RWPE1 (cell line): ENCODE results near the gene BBS12.

Source experiments
- CTCF ChIA-PET: fragments of 350-600 bp; sonication (Branson Sonifier 250); formaldehyde crosslinking; extraction: SDS; loops from one replicate; lab custom pipeline; 2021; lab: Yijun Ruan, JAX
- POLR2A ChIA-PET: fragments of 400-600 bp; formaldehyde crosslinking; extraction: SDS; loops from one replicate; lab custom pipeline; 2020; ENCODE audit warnings: antibody characterized with exemption; ENCODE audit not compliant: low non-redundant PET; lab: Yijun Ruan, JAX
- DNase-seq: peaks from one replicate; pipeline ENCODE4 v3.0.0; 2012; ENCODE audit warnings: low spot score
- H3K27ac ChIP-seq: fragments of 450-650 bp; 2 replicates; pipeline ENCODE4 v1.5.1; 2017
- CTCF ChIP-seq: fragments of 450-650 bp; conservative IDR thresholded peaks from 2 replicates; pipeline ENCODE4 v1.5.1; 2017; ENCODE audit warnings: low read depth, mild to moderate bottlenecking

Gene BBS12

GRCh38 chr4:122775039-122775438 lies 42.5 kb downstream of the BBS12 start:
- CTCF ChIA-PET = no interaction called here
- DNase-seq = no peak
- H3K27ac ChIP-seq = no peak overlapping the region
- TF ChIP-seq CTCF = no peak
- POLR2A ChIA-PET = no interaction called here

GRCh38 chr4:122775987-122776836 lies 43.7 kb downstream of the BBS12 start:
- peak overlapping the region; percentile 39; the same call in 1 of the 2 replicates for H3K27ac ChIP-seq
- POLR2A ChIA-PET = no interaction called here
- CTCF ChIA-PET = no interaction called here
- no peak for TF ChIP-seq CTCF
- no peak for DNase-seq

- POLR2A ChIA-PET = no interaction called here
- CTCF ChIA-PET = no interaction called here
- H3K27ac ChIP-seq = peak overlapping the region; percentile 74
- DNase-seq = peak; percentile 29
- TF ChIP-seq CTCF = no peak
These were observed 44.4 kb downstream of the BBS12 start for GRCh38 chr4:122776916-122777315.

GRCh38 chr4:122777846-122778673 lies 45.6 kb downstream of the BBS12 start:
- DNase-seq = no peak
- ChIA-PET POLR2A (no interaction called here), CTCF (no interaction called here)
- no peak overlapping the region; the same call in 1 of the 2 replicates for H3K27ac ChIP-seq
- TF ChIP-seq CTCF = no peak

GRCh38 chr4:122781486-122781885 lies 49.0 kb downstream of the BBS12 start:
- ChIA-PET CTCF (no interaction called here), POLR2A (no interaction called here)
- TF ChIP-seq CTCF = no peak
- no peak overlapping the region for H3K27ac ChIP-seq
- no peak for DNase-seq
